HG03097 (cell line): ENCODE results near the gene NUP93.

Experiments
- ATAC-seq: cut with Tn5 transposase; IDR thresholded peaks from one replicate; pipeline ENCODE4 v1.9.1; 2021; ENCODE audit not compliant: unreplicated experiment, low FRiP score

NUP93 gene

GRCh38 chr16:56729735-56730662 lies at the start of gene NUP93:
Gene NUP93, plus strand, starts transcription at chr16:56730129. Its CDS starts 18,119 bp downstream, at chr16:56748248.
- peak; percentile 68 for ATAC-seq

DNA sequence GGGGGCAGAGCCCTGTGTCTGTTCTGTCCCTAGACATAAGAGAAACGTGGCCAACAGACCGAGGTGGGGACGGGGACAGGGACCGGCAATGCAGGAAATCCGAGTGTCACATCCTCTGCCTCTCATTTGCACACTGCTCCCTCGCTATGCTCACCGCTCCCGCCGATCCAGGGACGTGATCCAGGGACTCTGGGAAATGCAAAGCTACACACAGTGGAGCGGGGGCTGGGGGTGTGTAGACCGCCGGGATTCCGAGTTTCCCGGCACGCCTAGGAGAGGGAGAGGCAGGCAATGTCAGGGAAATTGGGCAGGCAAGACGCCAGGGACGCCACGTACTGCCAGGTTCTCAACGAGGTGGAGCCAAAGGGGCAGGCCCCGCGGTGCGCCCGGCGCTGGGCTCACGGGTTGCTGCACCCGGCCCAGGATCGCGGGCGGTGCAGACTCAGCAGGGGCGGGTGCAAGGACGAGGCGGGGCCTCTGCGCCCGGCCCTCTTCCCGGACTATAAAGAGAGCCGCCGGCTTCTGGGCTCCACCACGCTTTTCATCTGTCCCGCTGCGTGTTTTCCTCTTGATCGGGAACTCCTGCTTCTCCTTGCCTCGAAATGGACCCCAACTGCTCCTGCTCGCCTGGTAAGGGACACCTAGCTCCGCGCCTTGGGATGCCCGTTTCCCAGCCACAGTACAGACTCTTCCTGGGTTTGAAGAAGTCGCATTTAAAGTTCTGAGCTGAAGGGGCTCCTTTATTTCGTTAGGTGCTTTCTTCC lies 47.8 kb upstream of the NUP93 start, which contains the start of gene MT1X:
Gene MT1X (plus strand): TSS at position 532 of the 764 bp plus-strand sequence. CDS start 71 bp downstream, at position 603.
- ATAC-seq, result peak; percentile 97

- no peak for ATAC-seq
These were observed 47.1 kb upstream of the NUP93 start for GRCh38 chr16:56682703-56683397.

DNA sequence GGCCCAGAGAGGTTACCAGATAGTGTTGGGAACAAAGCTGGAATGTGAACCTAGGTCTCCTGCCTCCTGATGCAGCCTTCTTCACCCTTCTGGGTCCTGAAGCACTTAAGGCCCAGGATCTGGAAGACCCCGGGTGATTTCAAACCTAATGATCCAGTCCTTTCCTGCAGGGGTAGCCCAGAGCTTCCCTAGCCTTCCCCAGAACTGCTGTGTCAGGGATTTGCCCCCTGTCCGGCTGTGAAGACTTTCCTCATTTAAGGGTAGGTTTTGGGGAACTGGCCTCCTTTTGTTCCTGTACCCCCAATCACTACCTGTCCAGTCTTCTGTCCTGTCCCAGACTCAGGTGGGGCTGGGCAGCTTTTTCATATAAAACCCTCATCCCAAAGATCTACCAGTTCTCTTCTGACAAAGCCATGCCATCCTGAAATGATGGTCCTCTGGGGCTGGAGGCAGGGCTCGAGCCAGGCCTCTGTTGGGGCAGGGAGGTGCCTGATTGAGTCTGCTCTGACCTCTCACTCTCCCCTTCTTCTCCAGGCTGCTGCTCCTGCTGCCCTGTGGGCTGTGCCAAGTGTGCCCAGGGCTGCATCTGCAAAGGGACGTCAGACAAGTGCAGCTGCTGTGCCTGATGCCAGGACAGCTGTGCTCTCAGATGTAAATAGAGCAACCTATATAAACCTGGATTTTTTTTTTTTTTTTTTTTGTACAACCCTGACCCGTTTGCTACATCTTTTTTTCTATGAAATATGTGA lies 46.3 kb upstream of the NUP93 start:
- ATAC-seq, result no peak

- ATAC-seq, result no peak
These were observed 45.5 kb upstream of the NUP93 start for GRCh38 chr16:56684256-56684925.

DNA sequence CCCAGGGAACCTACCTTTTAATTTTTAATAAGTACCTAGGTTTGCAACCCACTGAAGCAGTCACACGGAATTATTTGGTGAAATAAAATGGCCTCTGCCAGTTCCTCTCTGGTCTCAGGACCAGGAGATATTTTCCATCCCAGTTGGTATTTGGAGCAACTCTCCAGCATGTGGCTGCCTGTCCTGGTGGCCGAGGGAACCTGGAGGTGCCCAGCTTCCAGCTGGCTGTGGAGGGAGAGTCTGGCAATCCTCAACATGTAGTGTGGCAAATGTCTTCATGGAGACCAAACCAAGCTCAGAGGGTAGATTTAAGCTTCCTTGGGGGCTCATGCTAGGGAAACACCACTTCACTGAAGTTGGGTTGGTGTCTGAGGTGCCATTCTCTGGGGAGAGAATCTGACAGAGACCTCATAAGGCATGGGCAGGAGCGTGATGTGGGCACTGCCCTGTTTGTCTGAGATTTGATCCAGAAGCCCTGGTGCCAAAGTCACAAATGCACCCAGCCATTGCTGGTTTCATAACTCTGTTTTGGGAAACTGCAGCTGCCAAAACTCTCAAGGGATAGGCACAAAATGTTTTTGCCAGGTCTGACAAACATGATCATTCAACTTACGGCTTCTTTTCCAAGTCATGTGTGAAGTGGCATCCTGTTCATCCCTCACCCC lies 44.9 kb upstream of the NUP93 start:
- no peak for ATAC-seq

DNA sequence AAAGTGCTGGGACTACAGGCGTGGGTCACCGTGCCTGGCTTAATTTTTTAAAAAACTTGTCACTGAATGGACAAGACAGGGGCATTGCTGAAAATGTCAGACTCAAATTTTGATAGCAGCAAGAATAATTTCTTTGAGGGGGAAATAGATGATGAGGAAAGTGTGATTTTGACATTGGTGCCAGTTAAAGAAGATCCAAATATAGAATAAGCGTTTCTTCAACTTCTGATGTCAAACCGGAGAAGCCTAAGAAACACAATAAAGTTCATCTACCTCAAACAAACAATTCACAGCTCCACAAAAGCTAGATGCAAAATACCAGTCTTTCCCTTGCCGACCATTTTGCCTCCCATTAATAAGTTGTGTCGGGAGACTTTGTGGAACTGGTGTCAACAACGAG lies 43.2 kb upstream of the NUP93 start:
- ATAC-seq, result no peak

GRCh38 chr16:56688762-56689161 lies 41.2 kb upstream of the NUP93 start:
- no peak for ATAC-seq

GRCh38 chr16:56689171-56689570 lies 40.8 kb upstream of the NUP93 start:
- no peak for ATAC-seq

DNA sequence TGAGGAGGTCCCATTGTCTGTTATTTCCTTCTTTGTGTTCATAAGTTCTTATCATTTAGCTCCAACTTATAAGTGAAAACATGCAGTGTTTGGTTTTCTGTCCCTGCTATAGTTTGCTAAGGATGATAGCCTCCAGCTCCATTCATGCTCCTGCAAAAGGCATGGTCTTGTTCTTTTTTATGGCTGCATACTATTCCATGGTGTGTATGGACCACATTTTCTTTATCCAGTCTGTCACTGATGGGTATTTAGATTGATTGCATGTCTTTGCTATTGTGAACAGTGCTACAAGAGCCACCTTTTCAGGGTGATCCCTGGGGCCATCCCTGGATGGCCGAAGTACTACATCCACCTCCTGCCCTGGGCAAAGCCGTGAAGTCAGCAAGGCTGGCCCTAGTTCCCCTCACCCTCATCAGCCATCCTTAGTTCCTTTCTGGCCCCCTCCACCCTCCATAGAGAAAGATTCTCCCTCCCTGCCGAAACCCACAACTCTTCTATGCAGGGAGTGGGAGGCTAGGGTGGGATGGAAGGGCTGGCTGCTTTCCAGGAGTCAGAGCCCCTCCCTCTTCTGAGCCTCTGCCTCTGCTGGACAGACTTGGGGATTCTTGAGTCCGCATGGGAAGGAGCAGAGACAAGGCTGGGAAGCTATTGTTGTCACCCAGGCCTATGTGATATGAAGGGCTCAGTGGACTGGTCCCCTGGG lies 39.4 kb upstream of the NUP93 start:
- no peak for ATAC-seq

DNA sequence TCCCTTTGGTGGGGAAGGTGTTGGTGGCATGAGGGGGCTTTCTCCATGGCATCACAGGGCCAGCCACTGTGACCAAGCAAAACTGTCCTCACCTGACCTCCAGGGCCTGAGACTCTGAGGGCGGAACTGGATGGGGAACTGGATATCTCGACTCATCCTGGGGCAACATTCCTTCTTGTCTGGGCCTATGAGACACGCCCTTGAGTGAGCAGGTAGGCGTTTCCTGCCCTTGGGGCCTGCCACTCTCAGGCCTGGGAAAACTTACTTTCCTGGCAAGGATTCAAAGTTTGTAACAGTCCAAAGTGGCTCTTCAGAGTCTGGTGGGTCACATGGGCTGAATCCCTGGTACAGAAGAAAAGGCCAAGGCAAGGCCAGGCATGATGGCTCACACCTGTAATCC lies 38.0 kb upstream of the NUP93 start:
- no peak for ATAC-seq

DNA sequence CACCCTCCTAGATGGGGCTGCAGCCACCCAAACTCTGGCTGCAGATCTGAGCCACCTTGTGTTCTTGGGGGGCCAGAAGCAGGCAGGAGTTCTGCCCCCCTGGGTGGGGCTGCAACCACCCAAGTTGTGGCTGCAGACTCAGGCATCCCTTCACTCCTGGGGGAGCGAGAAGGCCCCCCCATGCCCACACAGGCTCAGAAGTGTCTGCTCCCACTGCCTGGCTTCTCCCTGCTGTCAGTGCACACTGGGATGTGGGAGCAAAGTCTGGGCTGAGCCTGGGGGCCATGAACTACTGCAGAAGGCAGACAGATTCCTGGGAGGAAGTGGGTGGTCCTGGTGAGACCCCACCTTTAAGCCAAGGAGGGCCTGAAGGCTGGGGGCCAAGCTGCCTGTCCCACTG lies 34.7 kb upstream of the NUP93 start:
- ATAC-seq, result no peak

DNA sequence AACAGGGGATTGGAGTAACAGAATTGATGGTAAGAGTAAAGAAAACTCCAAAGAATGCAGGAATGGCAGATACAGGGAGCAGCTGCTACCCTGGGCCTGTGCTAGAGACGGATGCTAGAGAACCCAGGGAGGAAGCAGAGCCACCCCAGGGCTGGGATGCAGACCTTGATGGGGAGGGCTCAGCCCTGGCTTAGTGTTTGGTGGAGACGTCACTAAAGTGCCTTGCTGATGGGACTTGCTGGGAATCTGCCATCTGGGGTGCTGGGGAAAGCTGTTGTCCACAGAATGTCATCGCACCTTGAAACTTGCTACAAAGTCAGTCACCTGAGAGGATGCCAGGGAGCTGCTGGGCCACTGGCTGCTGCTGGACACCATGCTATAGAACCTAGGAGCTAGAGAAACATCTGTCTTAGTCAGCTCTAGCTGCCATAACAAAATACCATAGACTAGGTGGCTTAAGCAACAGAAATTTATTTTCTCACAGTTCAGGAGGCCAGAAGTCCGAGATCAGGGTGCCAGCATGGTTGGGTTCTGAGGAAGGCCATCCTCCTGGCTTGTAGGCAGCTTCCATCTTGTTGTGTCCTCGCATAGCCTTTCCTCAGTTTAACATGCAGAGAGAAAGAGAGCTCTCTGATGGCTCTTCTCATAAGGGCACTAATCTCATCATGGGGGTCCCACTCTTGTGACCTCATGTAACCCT lies 32.3 kb upstream of the NUP93 start:
- no peak for ATAC-seq

DNA sequence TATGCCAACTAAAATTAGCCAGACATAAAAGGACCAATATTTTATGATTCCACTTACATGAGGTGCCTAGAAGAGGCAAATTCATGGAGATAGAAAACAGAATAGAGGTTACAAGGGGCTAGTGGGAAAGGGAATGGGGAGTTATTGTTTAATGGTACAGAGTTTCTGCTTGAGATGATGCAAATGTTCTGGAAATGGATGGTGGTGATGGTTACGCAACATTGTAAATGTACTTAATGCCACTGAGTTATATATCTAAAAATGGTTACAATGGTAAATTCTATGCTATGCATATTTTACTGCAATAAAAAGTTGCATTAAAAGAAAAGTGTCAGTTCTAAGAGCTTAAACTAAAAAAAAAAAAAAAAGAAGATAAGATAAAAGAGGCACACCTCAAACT lies 29.7 kb upstream of the NUP93 start:
- ATAC-seq, result no peak

- no peak for ATAC-seq
These were observed 29.3 kb upstream of the NUP93 start for GRCh38 chr16:56700631-56701030.

DNA sequence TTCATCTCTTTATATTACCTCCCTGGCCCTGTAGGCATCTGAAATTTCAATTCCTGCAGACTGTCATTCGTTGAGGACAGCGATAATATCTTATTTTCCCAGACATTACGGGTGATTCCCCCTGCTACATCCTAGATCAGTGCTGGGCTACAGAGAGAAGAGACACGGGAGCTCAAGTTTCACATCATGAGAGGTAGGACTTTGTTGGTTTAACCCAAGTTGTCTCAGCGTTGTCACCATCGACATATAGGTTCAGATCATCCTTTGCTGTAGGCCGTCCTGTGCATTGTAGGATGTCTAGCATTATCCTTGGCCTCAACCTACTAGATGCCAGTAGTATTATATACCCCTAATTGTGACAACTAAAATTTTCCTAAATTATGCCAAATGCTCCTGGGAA lies 28.4 kb upstream of the NUP93 start:
- ATAC-seq, result no peak

DNA sequence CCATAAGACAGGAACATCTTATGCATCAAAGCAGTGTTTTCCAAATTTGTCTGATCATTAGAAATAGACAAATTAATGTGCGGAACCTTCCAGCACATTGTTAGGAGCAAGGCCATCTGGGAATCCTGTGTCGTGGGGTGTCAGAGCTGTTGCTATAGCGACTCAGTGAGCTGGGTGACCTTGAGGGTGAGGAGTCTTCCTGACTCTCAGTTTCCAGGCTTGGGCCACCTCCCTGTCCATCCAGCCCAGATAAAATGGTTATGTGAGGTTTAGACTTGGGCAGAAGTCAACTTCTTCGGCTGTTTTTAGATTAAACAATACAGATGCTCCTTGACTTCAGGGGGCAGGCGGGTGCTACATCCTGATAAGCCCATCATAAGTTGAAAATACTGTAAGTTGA lies 27.1 kb upstream of the NUP93 start:
- ATAC-seq, result no peak
